ENCODE data around the gene CARMIL1. TPM values are rescaled to one million over a fixed set of nuclear protein-coding genes. Genes with fewer than 3 reads are reported as not detected.

Gene CARMIL1
- 1 to 10 TPM; 7.1 to 8.1 TPM for total RNA-seq

DNA sequence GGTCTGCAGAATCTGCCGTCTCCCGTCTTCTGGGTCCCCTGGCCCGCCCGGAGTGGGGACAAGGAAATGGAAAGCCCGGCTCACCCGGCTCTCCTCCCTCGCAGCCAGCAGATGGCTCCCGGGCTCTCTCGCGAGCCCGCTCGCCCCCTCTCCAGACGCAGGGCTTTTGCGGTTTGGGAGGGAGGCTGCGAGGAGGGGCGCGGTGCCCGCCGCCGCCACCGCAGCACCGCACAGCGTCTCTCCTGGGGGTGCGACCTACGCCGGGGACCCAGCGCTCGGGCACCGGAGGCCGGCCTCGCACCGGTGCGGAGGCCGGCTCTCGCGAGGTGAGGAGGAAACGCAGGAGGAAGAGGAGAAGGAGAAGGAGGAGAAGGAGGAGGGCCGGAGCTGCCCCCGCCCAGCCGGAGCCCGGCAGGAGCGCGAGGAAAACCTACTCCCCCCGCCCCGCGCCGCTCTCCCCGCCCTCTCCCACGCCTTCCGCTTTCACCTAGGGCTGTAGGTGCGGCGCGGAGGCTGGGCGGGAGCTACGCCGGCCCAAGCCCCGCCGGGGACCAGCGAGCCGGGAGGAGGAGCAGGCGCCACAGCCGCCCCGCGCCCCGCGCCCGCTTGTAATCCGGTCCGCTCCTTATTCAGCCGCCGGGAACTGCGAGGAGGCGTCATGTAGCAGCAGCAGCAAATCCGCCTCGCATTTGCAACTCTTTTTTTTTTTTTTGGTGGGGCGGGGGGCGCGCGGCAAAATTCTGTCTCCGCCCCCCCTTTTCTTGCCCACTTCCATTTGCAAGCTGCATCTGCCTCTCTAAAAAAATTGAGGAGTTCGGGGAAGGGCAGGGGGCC is at the start of gene CARMIL1:
TSS of gene CARMIL1 (plus strand) at position 461 of the 834 bp plus-strand sequence. CDS start 422 bp downstream, outside the sequence.
- peak; percentile 84 for DNase-seq
- Mint-ChIP-seq H3K4me3 (peak within 1 kb of the TSS; percentile 89), H3K4me1 (peaks cover 44% of the 10 kb centered on the region), H3K36me3 (peaks cover 10% of the 10 kb centered on the region), H3K9me3 (peaks cover 1% of the 10 kb centered on the region), H3K27me3 (no peaks in the 10 kb centered on the region), H3K27ac (peak within 1 kb of the TSS; percentile 82)

DNA sequence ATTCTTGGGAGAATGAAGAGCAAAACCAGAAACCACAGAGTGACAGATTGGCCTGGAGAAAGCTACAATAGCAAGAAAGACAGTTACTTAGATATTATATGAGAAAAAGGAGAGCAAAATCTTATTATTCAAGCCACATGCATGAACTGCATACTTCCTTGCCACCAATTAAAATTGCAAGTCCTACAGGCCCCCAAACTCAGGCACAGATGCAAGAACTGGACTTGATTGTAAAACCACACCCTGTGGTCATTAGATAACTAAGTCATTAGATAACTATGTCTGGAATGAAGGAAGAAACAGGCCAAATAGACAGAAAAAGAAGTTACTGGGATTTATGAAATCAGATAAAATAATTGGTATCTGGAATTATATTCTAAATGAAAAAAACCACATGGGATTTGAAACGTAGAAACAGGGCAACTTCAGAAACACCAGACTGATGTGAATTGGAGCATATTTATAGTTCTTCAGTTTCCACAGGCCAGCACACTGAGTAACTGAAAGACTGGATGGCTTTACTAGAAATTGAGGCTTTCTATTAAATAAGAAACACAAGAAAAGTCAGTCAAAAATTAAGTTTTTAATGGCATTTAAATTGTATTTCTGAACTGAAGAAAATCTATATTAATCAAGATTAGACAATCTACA is 49.4 kb upstream of the CARMIL1 start:
- no peak for DNase-seq
- Mint-ChIP-seq H3K27me3 (no peaks in the 10 kb centered on the region), H3K4me3 (no peak overlapping the region), H3K36me3 (no peaks in the 10 kb centered on the region), H3K4me1 (no peaks in the 10 kb centered on the region), H3K9me3 (no peaks in the 10 kb centered on the region), H3K27ac (no peak overlapping the region)

DNA sequence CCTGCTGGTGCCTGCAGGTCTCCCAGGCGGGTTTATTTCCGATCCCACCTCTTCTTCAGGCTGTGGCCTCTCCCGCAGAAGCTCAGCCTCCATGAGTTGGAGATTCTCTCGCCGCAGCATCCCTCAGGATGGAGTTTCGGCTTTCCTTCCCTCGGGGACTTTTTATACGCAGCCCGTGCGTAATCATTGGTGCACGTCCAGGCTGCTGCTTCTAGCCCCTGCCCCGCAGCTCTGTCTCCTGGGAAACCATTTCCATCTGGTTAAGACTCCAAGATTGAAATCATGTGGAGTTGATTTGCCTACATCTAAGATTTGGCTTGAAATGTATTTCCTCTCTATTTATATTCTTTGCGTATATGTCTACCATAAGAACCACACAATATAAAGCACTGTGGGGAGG is 46.7 kb upstream of the CARMIL1 start:
- Mint-ChIP-seq H3K9me3 (no peaks in the 10 kb centered on the region), H3K27me3 (no peaks in the 10 kb centered on the region), H3K36me3 (no peaks in the 10 kb centered on the region), H3K27ac (no peak overlapping the region), H3K4me1 (peaks cover 2% of the 10 kb centered on the region), H3K4me3 (no peak overlapping the region)
- DNase-seq, result no peak

- peaks cover 2% of the 10 kb centered on the region for H3K4me1 Mint-ChIP-seq
Observed at GRCh38 chr6:25233226-25233625, 45.9 kb upstream of the CARMIL1 start.

DNA sequence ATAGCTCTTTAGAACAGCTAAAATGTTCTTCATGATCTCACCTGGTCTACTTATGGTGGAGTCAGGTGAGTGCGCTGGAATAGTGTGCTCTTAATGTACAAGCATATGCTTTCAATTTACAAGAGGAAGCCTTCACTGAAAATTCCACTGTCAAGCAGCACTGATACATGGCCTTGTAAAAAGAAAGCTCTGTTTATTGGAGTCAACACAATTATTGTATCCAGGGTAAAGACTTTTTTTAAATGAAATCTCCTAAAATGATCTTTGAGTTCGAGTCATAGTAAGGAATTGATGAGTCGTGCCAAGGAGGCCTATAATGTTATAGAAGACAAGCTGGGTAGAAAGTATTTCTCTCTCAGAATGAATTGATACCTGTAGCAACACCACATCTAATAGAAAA is 41.6 kb upstream of the CARMIL1 start:
- Mint-ChIP-seq H3K36me3 (no peaks in the 10 kb centered on the region), H3K27ac (no peak overlapping the region), H3K4me1 (peaks cover 2% of the 10 kb centered on the region), H3K4me3 (no peak overlapping the region), H3K27me3 (no peaks in the 10 kb centered on the region), H3K9me3 (no peaks in the 10 kb centered on the region)
- no peak for DNase-seq

More at GRCh38 chr6:25233226-25233625, 45.9 kb upstream of the CARMIL1 start:
- Mint-ChIP-seq H3K36me3 (no peaks in the 10 kb centered on the region), H3K4me3 (no peak overlapping the region), H3K9me3 (no peaks in the 10 kb centered on the region), H3K27ac (no peak overlapping the region), H3K27me3 (no peaks in the 10 kb centered on the region)
- no peak for DNase-seq

DNA sequence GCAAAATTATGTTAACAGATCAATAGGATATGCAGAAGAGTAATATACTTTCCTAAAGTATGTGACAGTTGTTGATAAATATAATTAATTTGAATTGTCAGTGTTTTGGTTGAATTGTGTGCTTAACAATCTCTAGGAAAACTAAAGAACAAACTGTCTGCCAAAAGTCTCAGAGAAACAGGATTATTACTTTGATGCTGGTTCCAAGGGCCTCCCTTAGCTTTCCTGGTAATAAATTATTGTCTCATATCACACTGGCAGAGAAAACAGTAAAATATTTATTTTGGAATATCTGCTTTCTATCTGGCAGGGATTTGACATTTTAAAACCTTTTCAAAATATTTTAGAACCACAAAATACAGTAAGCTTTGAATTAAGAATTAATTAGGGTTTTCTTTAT is 40.1 kb upstream of the CARMIL1 start:
- H3K4me1 Mint-ChIP-seq, result peaks cover 2% of the 10 kb centered on the region
- no peak overlapping the region for H3K4me3 Mint-ChIP-seq
- no peaks in the 10 kb centered on the region for H3K9me3 Mint-ChIP-seq
- no peaks in the 10 kb centered on the region for H3K27me3 Mint-ChIP-seq
- no peak overlapping the region for H3K27ac Mint-ChIP-seq
- no peak for DNase-seq
- no peaks in the 10 kb centered on the region for H3K36me3 Mint-ChIP-seq

GRCh38 chr6:25239498-25239897 is 39.7 kb upstream of the CARMIL1 start:
- Mint-ChIP-seq H3K4me1 (peaks cover 2% of the 10 kb centered on the region), H3K4me3 (no peak overlapping the region), H3K36me3 (no peaks in the 10 kb centered on the region), H3K27ac (no peak overlapping the region), H3K9me3 (no peaks in the 10 kb centered on the region), H3K27me3 (no peaks in the 10 kb centered on the region)
- no peak for DNase-seq

DNA sequence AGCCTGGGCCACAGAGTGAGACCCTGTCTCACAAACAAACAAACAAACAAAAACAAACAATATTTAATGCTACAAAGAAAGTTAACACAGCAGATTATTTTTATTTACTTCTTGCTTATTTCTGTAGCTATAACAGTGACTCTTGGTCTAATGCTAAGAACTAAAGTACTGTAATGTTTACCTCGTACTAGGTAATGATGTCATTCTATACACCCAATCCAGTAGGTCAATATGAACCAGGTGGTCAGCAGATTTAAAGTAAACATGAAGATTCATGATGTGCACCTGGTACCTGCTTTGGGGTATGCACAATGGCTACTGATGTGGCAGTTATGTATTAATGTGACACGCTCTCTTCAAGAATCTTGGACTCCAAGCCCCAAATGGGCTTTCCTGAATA is 36.6 kb upstream of the CARMIL1 start:
- Mint-ChIP-seq H3K9me3 (no peaks in the 10 kb centered on the region), H3K27me3 (peaks cover 4% of the 10 kb centered on the region), H3K4me1 (peaks cover 4% of the 10 kb centered on the region), H3K36me3 (no peaks in the 10 kb centered on the region), H3K27ac (no peak overlapping the region), H3K4me3 (no peak overlapping the region)
- no peak for DNase-seq

GRCh38 chr6:25244865-25245264 is 34.3 kb upstream of the CARMIL1 start:
- H3K4me1 Mint-ChIP-seq, result peaks cover 7% of the 10 kb centered on the region
- H3K27ac Mint-ChIP-seq, result no peak overlapping the region
- peaks cover 4% of the 10 kb centered on the region for H3K27me3 Mint-ChIP-seq
- DNase-seq, result no peak
- H3K36me3 Mint-ChIP-seq, result no peaks in the 10 kb centered on the region
- no peaks in the 10 kb centered on the region for H3K9me3 Mint-ChIP-seq
- no peak overlapping the region for H3K4me3 Mint-ChIP-seq

GRCh38 chr6:25248123-25248522 is 31.1 kb upstream of the CARMIL1 start:
- no peaks in the 10 kb centered on the region for H3K36me3 Mint-ChIP-seq
- H3K4me1 Mint-ChIP-seq, result peaks cover 16% of the 10 kb centered on the region
- DNase-seq, result no peak
- H3K9me3 Mint-ChIP-seq, result no peaks in the 10 kb centered on the region
- peaks cover 4% of the 10 kb centered on the region for H3K27me3 Mint-ChIP-seq
- H3K4me3 Mint-ChIP-seq, result no peak overlapping the region
- H3K27ac Mint-ChIP-seq, result no peak overlapping the region

DNA sequence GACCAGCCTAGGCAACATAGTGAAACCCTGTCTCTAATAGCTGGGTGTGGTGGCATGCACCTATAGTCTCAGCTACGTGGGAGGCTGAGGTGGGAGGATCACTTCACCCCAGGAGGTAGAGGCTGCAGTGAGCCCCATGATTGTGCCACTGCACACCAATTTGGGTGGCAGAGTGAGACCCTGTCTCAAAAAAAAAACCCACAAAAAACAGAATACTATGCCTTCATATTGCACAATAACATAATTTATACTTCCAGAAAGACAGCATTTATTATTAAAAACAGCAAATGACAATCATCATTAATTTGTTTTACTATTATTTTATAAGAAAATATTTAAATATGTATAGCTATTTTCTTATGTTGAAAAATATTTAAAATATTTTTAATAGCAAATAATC is 30.0 kb upstream of the CARMIL1 start:
- no peak overlapping the region for H3K4me3 Mint-ChIP-seq
- peaks cover 8% of the 10 kb centered on the region for H3K27me3 Mint-ChIP-seq
- H3K27ac Mint-ChIP-seq, result no peak overlapping the region
- no peak for DNase-seq
- H3K4me1 Mint-ChIP-seq, result peaks cover 16% of the 10 kb centered on the region
- no peaks in the 10 kb centered on the region for H3K36me3 Mint-ChIP-seq
- no peaks in the 10 kb centered on the region for H3K9me3 Mint-ChIP-seq

- peaks cover 16% of the 10 kb centered on the region for H3K4me1 Mint-ChIP-seq
- no peak overlapping the region for H3K27ac Mint-ChIP-seq
- no peak overlapping the region for H3K4me3 Mint-ChIP-seq
- H3K27me3 Mint-ChIP-seq, result peaks cover 4% of the 10 kb centered on the region
- no peaks in the 10 kb centered on the region for H3K36me3 Mint-ChIP-seq
- DNase-seq, result peak; percentile 6
- H3K9me3 Mint-ChIP-seq, result no peaks in the 10 kb centered on the region
Observed at GRCh38 chr6:25250878-25251277, 28.3 kb upstream of the CARMIL1 start.

DNA sequence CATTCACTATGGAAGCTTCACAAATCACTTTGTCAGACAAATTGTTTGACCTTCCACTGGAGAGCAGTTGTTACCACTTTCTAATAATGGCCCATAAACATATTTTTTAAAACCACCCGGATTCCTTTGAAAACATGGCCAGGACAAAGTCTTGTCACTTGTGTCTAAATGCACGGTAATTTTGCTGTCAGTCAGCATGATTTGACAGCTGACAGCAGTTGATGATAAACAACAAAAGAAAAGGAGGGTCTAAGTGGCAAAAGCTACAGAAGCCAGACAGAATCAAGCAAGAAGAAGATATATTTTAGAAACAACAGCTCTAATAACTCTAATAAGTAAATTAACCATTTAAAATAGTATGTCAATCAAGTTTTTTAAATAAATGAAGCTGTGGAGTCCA is 27.7 kb upstream of the CARMIL1 start:
- H3K36me3 Mint-ChIP-seq, result no peaks in the 10 kb centered on the region
- peaks cover 16% of the 10 kb centered on the region for H3K4me1 Mint-ChIP-seq
- H3K4me3 Mint-ChIP-seq, result no peak overlapping the region
- no peaks in the 10 kb centered on the region for H3K9me3 Mint-ChIP-seq
- no peak for DNase-seq
- peaks cover 4% of the 10 kb centered on the region for H3K27me3 Mint-ChIP-seq
- no peak overlapping the region for H3K27ac Mint-ChIP-seq

- H3K36me3 Mint-ChIP-seq, result no peaks in the 10 kb centered on the region
- H3K4me3 Mint-ChIP-seq, result no peak overlapping the region
- no peak for DNase-seq
- H3K9me3 Mint-ChIP-seq, result no peaks in the 10 kb centered on the region
- no peak overlapping the region for H3K27ac Mint-ChIP-seq
- peaks cover 9% of the 10 kb centered on the region for H3K4me1 Mint-ChIP-seq
- H3K27me3 Mint-ChIP-seq, result peaks cover 4% of the 10 kb centered on the region
Observed at GRCh38 chr6:25253351-25253750, 25.8 kb upstream of the CARMIL1 start.

DNA sequence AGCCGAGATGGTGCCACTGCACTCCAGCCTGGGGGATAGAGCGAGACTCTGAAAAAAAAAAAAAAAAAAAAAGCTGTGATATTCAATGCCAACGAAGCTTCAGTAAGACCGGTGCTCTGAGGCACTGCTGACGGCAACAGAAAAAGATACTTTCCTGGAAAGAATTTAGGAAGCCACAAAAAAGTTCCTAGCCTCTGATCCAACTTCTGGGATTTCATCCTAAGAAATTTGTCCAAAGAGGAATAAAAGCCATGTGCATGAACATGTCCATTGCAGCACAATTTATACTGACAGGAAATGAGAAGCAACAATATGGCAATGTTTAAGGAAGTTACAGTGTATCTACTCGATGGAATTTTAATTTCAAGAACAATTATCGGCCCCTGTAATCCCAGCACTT is 24.5 kb upstream of the CARMIL1 start:
- no peaks in the 10 kb centered on the region for H3K36me3 Mint-ChIP-seq
- H3K27ac Mint-ChIP-seq, result no peak overlapping the region
- no peaks in the 10 kb centered on the region for H3K9me3 Mint-ChIP-seq

More for the DNA sequence above, 24.5 kb upstream of the CARMIL1 start:
- Mint-ChIP-seq H3K27me3 (peaks cover 4% of the 10 kb centered on the region), H3K4me3 (no peak overlapping the region), H3K4me1 (peaks cover 8% of the 10 kb centered on the region)
- DNase-seq, result no peak

Measured in activated naive CD8-positive, alpha-beta T cell treated with anti-CD3 and anti-CD28 coated beads for 36 hours (primary cell).